IgD-negative memory B cell (primary cell): ENCODE results near the gene LITAF. TPM values are rescaled to one million over a fixed set of nuclear protein-coding genes. Genes with fewer than 3 reads are reported as not detected.
"Not testable (repeated sequence)": the region's sequence is repeated elsewhere in the genome, so short reads cannot be mapped to it uniquely, and the experiment has no call there.

Experiments used
- H3K27ac Mint-ChIP-seq, 3 donors: one replicate each; pipeline ENCODE4 v1.8.0; 2020 to 2022; ENCODE audit warnings: mild to moderate bottlenecking in 3 of 3, mixed read lengths in 3 of 3, moderate library complexity in 1 of 3
- H3K27me3 Mint-ChIP-seq: one replicate; pipeline ENCODE4 v1.8.0; 2021; ENCODE audit warnings: mixed read lengths
- H3K36me3 Mint-ChIP-seq: one replicate; pipeline ENCODE4 v1.8.0; 2020; ENCODE audit warnings: mild to moderate bottlenecking, mixed read lengths
- H3K4me1 Mint-ChIP-seq, 3 donors: one replicate each; pipeline ENCODE4 v1.8.0; 2020 to 2022; ENCODE audit warnings: mixed read lengths in 3 of 3, mild to moderate bottlenecking in 1 of 3
- H3K4me3 Mint-ChIP-seq, 4 donors: one replicate each; pipeline ENCODE4 v1.8.0; 2020 to 2022; ENCODE audit warnings: mild to moderate bottlenecking in 4 of 4, mixed read lengths in 4 of 4, moderate library complexity in 3 of 4
- H3K9me3 Mint-ChIP-seq, 3 donors: one replicate each; pipeline ENCODE4 v1.8.0; 2020 to 2021; ENCODE audit warnings: mixed read lengths in 3 of 3, mild to moderate bottlenecking in 1 of 3
- polyA plus RNA-seq: library from polyadenylated mRNA; unstranded; fragments of 300-500 nt; fragmentation: Illumina TruSeq; gene quantifications from one replicate; pipeline ENCODE4 v1.2.3, GENCODE V29; 2021

Gene LITAF
- polyA plus RNA-seq, 1 donor from 2014 or later: 318 TPM

- peaks cover 2% of the 10 kb centered on the region for H3K36me3 Mint-ChIP-seq
- H3K27me3 Mint-ChIP-seq: peaks cover 5% of the 10 kb centered on the region
- no peaks in the 10 kb centered on the region for H3K9me3 Mint-ChIP-seq
- H3K4me3 Mint-ChIP-seq: no peak overlapping the region
- peak overlapping the region in 1 of 3 donors; percentile 25 for H3K27ac Mint-ChIP-seq
- peaks cover 3 to 5% (median 5%) of the 10 kb centered on the region in 3 donors for H3K4me1 Mint-ChIP-seq
Observed at GRCh38 chr16:11528053-11528452, 58.7 kb downstream of the LITAF start.

GRCh38 chr16:11526655-11527350 is 59.9 kb downstream of the LITAF start:
- peak overlapping the region in 1 of 3 donors; percentile 9 for H3K27ac Mint-ChIP-seq
- H3K4me1 Mint-ChIP-seq: peaks cover 0 to 5% (median 0%) of the 10 kb centered on the region in 3 donors
- peaks cover 2% of the 10 kb centered on the region for H3K36me3 Mint-ChIP-seq
- H3K4me3 Mint-ChIP-seq: no peak overlapping the region
- H3K27me3 Mint-ChIP-seq: peaks cover 5% of the 10 kb centered on the region
- H3K9me3 Mint-ChIP-seq: no peaks in the 10 kb centered on the region

- Mint-ChIP-seq H3K9me3 (no peaks in the 10 kb centered on the region), H3K27ac (no peak overlapping the region), H3K4me3 (no peak overlapping the region), H3K27me3 (peaks cover 5% of the 10 kb centered on the region), H3K36me3 (peaks cover 2% of the 10 kb centered on the region), H3K4me1 (peaks cover 2 to 5% (median 5%) of the 10 kb centered on the region in 3 donors)
Observed at GRCh38 chr16:11524098-11524760, 62.5 kb downstream of the LITAF start.

GRCh38 chr16:11521055-11521454 is 65.7 kb downstream of the LITAF start:
- Mint-ChIP-seq H3K27me3 (no peaks in the 10 kb centered on the region), H3K36me3 (peaks cover 2% of the 10 kb centered on the region), H3K9me3 (no peaks in the 10 kb centered on the region), H3K4me3 (no peak overlapping the region), H3K4me1 (peaks cover 0 to 5% (median 2%) of the 10 kb centered on the region in 3 donors), H3K27ac (peak overlapping the region in 1 of 3 donors; percentile 78)

DNA sequence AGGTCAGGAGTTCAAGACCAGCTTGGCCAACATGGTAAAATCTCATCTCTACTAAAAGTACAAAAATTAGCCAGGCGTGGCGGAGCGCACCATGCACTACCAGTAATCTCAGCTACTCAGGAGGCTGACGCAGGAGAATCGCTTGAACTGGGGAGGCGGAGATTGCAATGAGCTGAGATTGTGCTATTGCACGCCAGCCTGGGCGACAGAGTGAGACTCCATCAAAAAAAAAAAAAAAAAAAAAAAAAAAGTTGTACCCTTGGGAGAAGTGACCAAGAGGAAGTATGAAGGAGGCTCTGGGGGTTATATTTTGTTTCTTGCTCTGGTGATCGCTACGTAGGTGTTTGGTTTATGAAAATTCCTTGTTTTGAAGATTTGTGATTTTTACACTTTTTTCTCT is 66.3 kb downstream of the LITAF start:
- H3K4me3 Mint-ChIP-seq: peak overlapping the region in 1 of 4 donors; percentile 61
- H3K27ac Mint-ChIP-seq: peak overlapping the region; percentile 32 to 78 (median 51)
- H3K9me3 Mint-ChIP-seq: no peaks in the 10 kb centered on the region
- no peaks in the 10 kb centered on the region for H3K27me3 Mint-ChIP-seq
- peaks cover 0 to 5% (median 2%) of the 10 kb centered on the region in 3 donors for H3K4me1 Mint-ChIP-seq
- peaks cover 2% of the 10 kb centered on the region for H3K36me3 Mint-ChIP-seq

GRCh38 chr16:11517961-11518360 is 68.8 kb downstream of the LITAF start:
- no peaks in the 10 kb centered on the region for H3K9me3 Mint-ChIP-seq
- H3K4me1 Mint-ChIP-seq: peaks cover 0 to 5% (median 2%) of the 10 kb centered on the region in 3 donors
- H3K27ac Mint-ChIP-seq: peak overlapping the region in 1 of 3 donors; percentile 64
- no peaks in the 10 kb centered on the region for H3K27me3 Mint-ChIP-seq
- H3K36me3 Mint-ChIP-seq: no peaks in the 10 kb centered on the region
- no peak overlapping the region for H3K4me3 Mint-ChIP-seq

DNA sequence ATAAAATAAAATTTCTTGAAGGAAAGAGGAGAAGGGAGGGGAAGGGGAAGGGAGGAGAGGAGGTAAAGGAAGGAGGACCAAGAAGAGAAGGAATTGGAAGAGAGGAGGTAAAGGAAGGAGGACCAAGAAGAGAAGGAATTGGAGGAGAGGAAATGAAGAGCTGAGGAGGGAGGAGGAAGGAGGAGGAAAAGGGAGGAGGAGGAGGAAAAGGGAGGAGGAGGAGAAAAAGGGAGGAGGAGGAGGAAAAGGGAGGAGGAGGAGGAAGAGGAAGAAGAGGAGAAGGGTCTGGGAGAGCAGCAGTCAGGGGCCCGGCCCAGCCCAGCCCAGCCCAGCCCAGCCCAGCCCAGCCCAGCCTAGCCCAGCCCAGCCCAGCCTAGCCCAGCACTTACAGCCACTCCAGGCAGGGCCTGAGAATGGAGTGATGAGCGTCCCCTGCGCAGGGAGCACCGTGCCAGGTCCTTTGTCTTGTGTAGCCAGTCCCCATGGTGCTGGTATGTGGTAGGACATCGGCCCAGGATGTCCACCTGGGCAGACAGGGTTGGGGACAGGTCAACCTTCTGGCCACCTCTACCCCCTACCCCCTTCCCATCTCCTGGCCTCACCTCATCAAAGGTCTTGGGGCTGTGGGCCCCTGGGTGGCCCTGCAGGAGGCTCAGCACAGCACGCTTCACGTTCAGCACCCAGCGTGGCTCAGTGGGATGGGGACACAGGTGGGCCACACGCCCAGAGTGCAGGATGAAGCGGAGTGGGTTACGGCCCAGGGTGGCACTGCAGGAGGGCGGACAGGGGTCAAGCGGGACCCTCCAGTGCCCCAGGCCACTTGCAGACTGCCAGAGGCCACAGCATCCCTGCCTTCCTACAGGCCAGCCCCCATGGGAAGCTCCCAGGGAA is 70.9 kb downstream of the LITAF start:
- H3K27me3 Mint-ChIP-seq: no peaks in the 10 kb centered on the region
- no peaks in the 10 kb centered on the region for H3K36me3 Mint-ChIP-seq
- H3K4me3 Mint-ChIP-seq: no peak overlapping the region
- H3K27ac Mint-ChIP-seq: no peak overlapping the region
- no peaks in the 10 kb centered on the region for H3K9me3 Mint-ChIP-seq
- peaks cover 0 to 5% (median 2%) of the 10 kb centered on the region in 3 donors for H3K4me1 Mint-ChIP-seq

GRCh38 chr16:11514283-11514682 is 72.4 kb downstream of the LITAF start:
- no peak overlapping the region for H3K27ac Mint-ChIP-seq
- H3K36me3 Mint-ChIP-seq: no peaks in the 10 kb centered on the region
- no peaks in the 10 kb centered on the region for H3K4me1 Mint-ChIP-seq
- H3K27me3 Mint-ChIP-seq: no peaks in the 10 kb centered on the region
- H3K4me3 Mint-ChIP-seq: no peak overlapping the region
- no peaks in the 10 kb centered on the region for H3K9me3 Mint-ChIP-seq

- H3K9me3 Mint-ChIP-seq, H3K27ac Mint-ChIP-seq, H3K4me3 Mint-ChIP-seq, H3K27me3 Mint-ChIP-seq, H3K36me3 Mint-ChIP-seq, H3K4me1 Mint-ChIP-seq: not testable (repeated sequence)
Observed at GRCh38 chr16:11513366-11513765, 73.4 kb downstream of the LITAF start.

- Mint-ChIP-seq H3K4me3 (no peak overlapping the region), H3K36me3 (no peaks in the 10 kb centered on the region), H3K4me1 (peaks cover 0 to 4% (median 3%) of the 10 kb centered on the region in 3 donors), H3K27me3 (no peaks in the 10 kb centered on the region), H3K27ac (no peak overlapping the region), H3K9me3 (no peaks in the 10 kb centered on the region)
Observed at GRCh38 chr16:11511801-11512200, 74.9 kb downstream of the LITAF start.

DNA sequence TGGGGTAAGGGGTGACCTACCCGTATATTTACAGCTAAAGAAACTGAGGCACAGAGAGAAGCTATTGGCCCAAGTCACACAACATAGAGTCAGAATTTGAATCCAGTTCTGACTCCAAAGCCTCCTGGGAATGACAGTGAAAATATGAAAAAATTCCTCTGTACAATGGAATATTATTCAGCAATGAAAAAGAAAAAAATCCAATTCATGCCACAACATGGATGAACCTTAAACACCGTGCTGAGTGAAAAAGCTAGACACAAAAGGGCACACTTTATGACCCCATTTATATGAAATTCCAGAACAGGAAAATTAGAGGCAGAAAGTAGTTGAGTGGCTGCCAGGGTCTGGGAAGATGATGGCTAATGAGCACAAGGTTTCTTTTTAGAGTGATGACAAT is 75.4 kb downstream of the LITAF start:
- Mint-ChIP-seq H3K4me3 (no peak overlapping the region), H3K27me3 (no peaks in the 10 kb centered on the region), H3K9me3 (no peaks in the 10 kb centered on the region), H3K36me3 (no peaks in the 10 kb centered on the region), H3K27ac (no peak overlapping the region), H3K4me1 (peaks cover 1 to 9% (median 3%) of the 10 kb centered on the region in 3 donors)

DNA sequence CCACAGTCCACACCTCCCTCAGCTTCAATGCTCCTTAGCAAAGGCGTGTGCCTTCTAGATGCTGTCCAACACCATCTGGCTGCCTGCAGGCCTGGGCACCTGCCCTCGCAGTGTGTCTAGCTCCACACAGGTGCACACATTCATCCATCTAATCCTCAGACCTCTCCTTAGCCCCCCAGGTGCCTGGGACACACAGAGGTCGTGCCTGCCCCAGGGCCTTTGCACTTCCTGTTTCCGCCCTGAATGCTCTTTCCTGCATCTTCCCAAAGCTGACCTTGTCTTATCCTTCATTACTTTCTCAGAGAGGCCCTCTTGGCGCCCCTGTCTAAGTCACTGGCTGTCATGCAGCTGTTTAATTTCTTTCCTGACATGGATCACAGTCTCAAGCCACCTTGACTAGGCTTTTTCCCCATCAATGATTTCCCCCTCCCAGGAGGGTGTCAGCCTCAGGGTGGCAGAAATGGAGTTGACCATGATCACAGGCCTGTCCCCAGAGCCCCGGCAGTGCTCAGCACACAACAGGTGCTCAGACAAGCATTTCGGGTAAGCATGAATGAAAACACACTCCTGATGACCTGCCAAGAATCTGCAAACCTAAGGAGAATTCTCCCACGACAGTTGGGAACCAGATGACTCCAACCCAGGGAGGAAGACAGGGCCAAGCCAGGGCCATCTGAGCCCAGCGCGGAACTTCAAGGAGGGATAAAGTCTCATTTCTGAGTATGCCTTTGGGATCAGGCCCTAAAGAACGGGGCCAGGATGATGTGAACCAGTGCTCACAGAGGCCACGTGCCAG is 76.3 kb downstream of the LITAF start:
- H3K4me3 Mint-ChIP-seq: no peak overlapping the region
- H3K9me3 Mint-ChIP-seq: no peaks in the 10 kb centered on the region
- peaks cover 3 to 10% (median 3%) of the 10 kb centered on the region in 3 donors for H3K4me1 Mint-ChIP-seq
- H3K36me3 Mint-ChIP-seq: no peaks in the 10 kb centered on the region
- H3K27me3 Mint-ChIP-seq: no peaks in the 10 kb centered on the region
- H3K27ac Mint-ChIP-seq: no peak overlapping the region

DNA sequence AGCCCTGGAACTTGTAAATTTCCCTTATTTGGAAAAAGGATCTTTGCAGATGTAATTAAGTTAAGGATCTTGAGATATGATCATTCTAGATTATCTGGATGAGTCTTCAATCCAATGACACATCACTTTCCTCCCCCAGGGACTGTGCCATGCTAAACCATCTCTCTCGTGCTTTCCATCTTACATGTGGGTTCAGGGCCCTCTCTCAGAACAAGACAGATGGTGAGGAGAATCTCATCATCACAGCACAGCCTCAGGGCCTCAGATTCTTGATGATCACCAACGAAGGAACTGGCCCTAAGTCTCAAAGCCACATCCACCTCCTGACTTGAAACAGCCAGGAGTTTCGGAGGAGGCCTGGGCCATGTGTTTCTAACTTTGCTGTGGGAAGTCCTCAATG is 78.7 kb downstream of the LITAF start:
- Mint-ChIP-seq H3K4me1 (peaks cover 3 to 10% (median 3%) of the 10 kb centered on the region in 3 donors), H3K27ac (no peak overlapping the region), H3K9me3 (no peaks in the 10 kb centered on the region), H3K36me3 (no peaks in the 10 kb centered on the region), H3K27me3 (no peaks in the 10 kb centered on the region), H3K4me3 (no peak overlapping the region)

- H3K27ac Mint-ChIP-seq: no peak overlapping the region
- H3K4me3 Mint-ChIP-seq: peak overlapping the region in 2 of 4 donors; percentile 31 to 60
- H3K9me3 Mint-ChIP-seq: no peaks in the 10 kb centered on the region
- H3K27me3 Mint-ChIP-seq: no peaks in the 10 kb centered on the region
- peaks cover 3 to 10% (median 3%) of the 10 kb centered on the region in 3 donors for H3K4me1 Mint-ChIP-seq
- H3K36me3 Mint-ChIP-seq: no peaks in the 10 kb centered on the region
Observed at GRCh38 chr16:11507350-11507749, 79.4 kb downstream of the LITAF start.
